Gastroesophageal sphincter (tissue), 4 donors: Measurements from ENCODE around the gene TXNRD1. TPM values are rescaled to one million over a fixed set of nuclear protein-coding genes. Genes with fewer than 3 reads are reported as not detected.

Experiments used
- ATAC-seq: fragments of 150-250 bp; one replicate; pipeline ENCODE4 v1.9.1; 2016; ENCODE audit warnings: mild to moderate bottlenecking, moderate library complexity
- H3K27ac ChIP-seq, 4 donors: fragments of 200-600 bp; sonication (generic) in 3 of 4; 1 replicate in 3 of 4; 2 replicates in 1 of 4; pipeline ENCODE4 v1.5.1; 2016 to 2019
- H3K27me3 ChIP-seq: fragments of 200-600 bp; sonication (generic); one replicate; pipeline ENCODE4 v1.5.1; 2019
- H3K36me3 ChIP-seq, 2 donors: fragments of 200-600 bp; sonication (generic); one replicate each; pipeline ENCODE4 v1.5.1; 2019; ENCODE audit warnings: control low read depth in 1 of 2
- H3K4me1 ChIP-seq, 3 donors: fragments of 200-600 bp; sonication (generic); 1 replicate in 2 of 3; 2 replicates in 1 of 3; pipeline ENCODE4 v1.5.1; 2016 to 2019; ENCODE audit warnings: control low read depth in 2 of 3
- H3K4me3 ChIP-seq, 2 donors: fragments of 200-600 bp; sonication (generic); one replicate each; pipeline ENCODE4 v1.5.1; 2019; ENCODE audit warnings: mild to moderate bottlenecking in 1 of 2, moderate library complexity in 1 of 2
- H3K9me3 ChIP-seq, 3 donors: fragments of 200-600 bp; sonication (generic); one replicate each; pipeline ENCODE4 v1.5.1; 2017 to 2019; ENCODE audit warnings: control low read depth in 2 of 3
- CTCF ChIP-seq, 4 experiments: fragments of 200-600 bp in 2 of 4; fragments of 450-650 bp in 2 of 4; sonication (generic) in 1 of 4; IDR thresholded peaks; one replicate each; pipeline ENCODE4 v1.5.1; 2017 to 2019; ENCODE audit warnings: antibody characterized with exemption in 4 of 4, mild to moderate bottlenecking in 2 of 4, moderate library complexity in 2 of 4
- EP300 ChIP-seq: sonication (generic); formaldehyde crosslinking; IDR thresholded peaks from one replicate; pipeline ENCODE4 v1.6.1; 2017; ENCODE audit warnings: antibody characterized with exemption, mild to moderate bottlenecking
- POLR2A ChIP-seq, 2 donors: fragments of 450-650 bp; IDR thresholded peaks; one replicate each; pipeline ENCODE4 v1.6.1; 2017; ENCODE audit warnings: antibody characterized with exemption in 2 of 2, mild to moderate bottlenecking in 2 of 2, moderate library complexity in 1 of 2
- POLR2AphosphoS5 ChIP-seq: sonication (generic); formaldehyde crosslinking; IDR thresholded peaks from one replicate; pipeline ENCODE4 v1.6.1; 2017; ENCODE audit warnings: antibody characterized with exemption
- WGBS, 2 donors: methylation state at CpG; one replicate each; pipeline ENCODE4 v1.1.5; 2018; ENCODE audit warnings: low coverage in 1 of 2; 5-methylcytosine and 5-hydroxymethylcytosine counted together
- total RNA-seq, 4 donors: library from RNA; depleted of rRNA; stranded (reverse); fragments of >200 nt; gene quantifications; one replicate each; pipeline ENCODE4 v1.1.0, GENCODE V29; 2016

Gene TXNRD1
- total RNA-seq, 4 donors from 2014 or later = 230 to 458 (median 305) TPM

GRCh38 chr12:104232609-104233280 is 17.2 kb downstream of the TXNRD1 start:
- Histone ChIP-seq H3K36me3 (peaks cover 0 to 5% of the 10 kb centered on the region in 2 donors), H3K4me1 (no peaks in the 10 kb centered on the region), H3K4me3 (no peak overlapping the region), H3K27ac (no peak overlapping the region), H3K27me3 (no peaks in the 10 kb centered on the region), H3K9me3 (peaks cover 0 to 41% (median 0%) of the 10 kb centered on the region in 3 donors)
- no peak for ATAC-seq
- 94 to 95% methylated on average over 6 of the region's 6 CpGs for WGBS, 2 donors
- no peak for TF ChIP-seq CTCF (IDR thresholded peaks at IDR 0.05)
- no peak for TF ChIP-seq POLR2A (IDR thresholded peaks at IDR 0.05)
- no peak for TF ChIP-seq EP300
- TF ChIP-seq POLR2AphosphoS5 = no peak

GRCh38 chr12:104234926-104235499 is 19.4 kb downstream of the TXNRD1 start:
- peaks cover 0 to 5% of the 10 kb centered on the region in 2 donors for H3K36me3 ChIP-seq
- WGBS, 2 donors = 98% methylated on average over 7 of the region's 7 CpGs; no CpG with 5 or more reads in 1 of the 2 donors
- ATAC-seq = no peak
- H3K27me3 ChIP-seq = no peaks in the 10 kb centered on the region
- no peak overlapping the region for H3K27ac ChIP-seq
- peaks cover 0 to 41% (median 0%) of the 10 kb centered on the region in 3 donors for H3K9me3 ChIP-seq
- TF ChIP-seq POLR2AphosphoS5 (no peak), EP300 (no peak), CTCF (IDR thresholded peaks at IDR 0.05) (no peak), POLR2A (IDR thresholded peaks at IDR 0.05) (no peak)
- H3K4me3 ChIP-seq = no peak overlapping the region
- no peaks in the 10 kb centered on the region for H3K4me1 ChIP-seq

GRCh38 chr12:104237930-104238329 is 22.4 kb downstream of the TXNRD1 start:
- TF ChIP-seq POLR2A (IDR thresholded peaks at IDR 0.05) = no peak
- no peak for TF ChIP-seq EP300
- TF ChIP-seq POLR2AphosphoS5 = no peak
- TF ChIP-seq CTCF (IDR thresholded peaks at IDR 0.05) = no peak
- peaks cover 0 to 30% (median 0%) of the 10 kb centered on the region in 3 donors for H3K9me3 ChIP-seq
- no peak overlapping the region for H3K27ac ChIP-seq
- no peaks in the 10 kb centered on the region for H3K4me1 ChIP-seq
- H3K27me3 ChIP-seq = no peaks in the 10 kb centered on the region
- H3K36me3 ChIP-seq = no peaks in the 10 kb centered on the region
- 84 to 92% methylated on average over 5 of the region's 8 CpGs for WGBS, 2 donors
- H3K4me3 ChIP-seq = no peak overlapping the region
- ATAC-seq = no peak

GRCh38 chr12:104242546-104243206 is 27.1 kb downstream of the TXNRD1 start:
- Histone ChIP-seq H3K27ac (no peak overlapping the region), H3K27me3 (no peaks in the 10 kb centered on the region), H3K4me1 (no peaks in the 10 kb centered on the region), H3K9me3 (no peaks in the 10 kb centered on the region), H3K36me3 (no peaks in the 10 kb centered on the region), H3K4me3 (no peak overlapping the region)
- no peak for ATAC-seq
- 34 to 35% methylated on average over 3 of the region's 3 CpGs for WGBS, 2 donors
- TF ChIP-seq POLR2A (IDR thresholded peaks at IDR 0.05) (no peak), EP300 (no peak), CTCF (IDR thresholded peaks at IDR 0.05) (no peak), POLR2AphosphoS5 (no peak)
